A549 (cell line): ENCODE measurements around the gene PCBP3. TPM values are rescaled to one million over a fixed set of nuclear protein-coding genes. Genes with fewer than 3 reads are reported as not detected.
A peak's percentile ranks its signal among the peaks of the same experiment; 100 is the strongest.

Source experiments
- ATAC-seq, 2 experiments: fragments of 200-7000 bp in 1 of 2; fragments of >200 bp in 1 of 2; cut with Nextera tagmentation in 1 of 2; cut with Tn5 transposase in 1 of 2; 3 replicates each; pipeline versions ENCODE4 v1.8.0 to v1.9.1; 2018 to 2020; ENCODE audit warnings: mild to moderate bottlenecking in 1 of 2, moderate library complexity in 1 of 2
- CTCF ChIA-PET: fragments of 300-600 bp; sonication (Branson Sonifier 250); formaldehyde crosslinking; extraction: SDS; loops from one replicate; lab custom pipeline; 2021; ENCODE audit warnings: antibody characterized with exemption, inconsistent platforms; lab: Yijun Ruan, JAX
- POLR2A ChIA-PET: fragments of 350-600 bp; formaldehyde crosslinking; extraction: SDS; loops from one replicate; lab custom pipeline; 2021; ENCODE audit warnings: antibody characterized with exemption, inconsistent platforms; lab: Yijun Ruan, JAX
- DNase-seq, 2 experiments: peaks; one replicate each; pipeline versions ENCODE4 v3.0.0 to v3.0.0-alpha.2; 2011 to 2016; ENCODE audit warnings: low read depth in 1 of 2, low spot score in 1 of 2
- FAIRE-seq: peaks from 2 replicates; lab custom pipeline; 2011; peaks lifted over from hg19 to GRCh38; lab: Jason Lieb, UNC
- H3K27ac ChIP-seq, 2 experiments: fragments of >200 bp; sonication (Bioruptor Twin); formaldehyde crosslinking; 3 replicates each; pipeline ENCODE4 v1.5.1; 2016 to 2017
- H3K4me1 ChIP-seq: fragments of >200 bp; sonication (Bioruptor Twin); formaldehyde crosslinking; 3 replicates; pipeline ENCODE4 v1.6.1; 2016
- H3K4me2 ChIP-seq: fragments of >200 bp; sonication (Bioruptor Twin); formaldehyde crosslinking; 3 replicates; pipeline ENCODE4 v1.6.1; 2016
- H3K4me3 ChIP-seq: fragments of >200 bp; sonication (Bioruptor Twin); formaldehyde crosslinking; 3 replicates; pipeline ENCODE4 v1.5.1; 2016
- H3K9me3 ChIP-seq: fragments of >200 bp; sonication (Bioruptor Twin); formaldehyde crosslinking; 3 replicates; pipeline ENCODE4 v1.6.1; 2016
- CTCF ChIP-seq: fragments of >200 bp; sonication (Bioruptor Twin); formaldehyde crosslinking; IDR thresholded peaks from 3 replicates; pipeline ENCODE4 v1.5.1; 2016
- EHF ChIP-seq: fragments of 250-450 bp; sonication (Bioruptor Pico); IDR thresholded peaks from 2 replicates; pipeline ENCODE4 v1.5.0; 2020; ENCODE audit warnings: mild to moderate bottlenecking
- FOSB ChIP-seq: fragments of 250-450 bp; sonication (Bioruptor Pico); IDR thresholded peaks from 2 replicates; pipeline ENCODE4 v1.5.0; 2020; ENCODE audit warnings: mild to moderate bottlenecking, moderate library complexity
- FOXS1 ChIP-seq: fragments of 250-450 bp; sonication (Bioruptor Pico); IDR thresholded peaks from 2 replicates; pipeline ENCODE4 v1.5.0; 2020; ENCODE audit warnings: mild to moderate bottlenecking, moderate library complexity
- HDAC2 ChIP-seq: fragments of 200-600 bp; sonication (generic); IDR thresholded peaks from 2 replicates; pipeline ENCODE4 v1.6.1; 2016
- HOXA7 ChIP-seq: fragments of 250-450 bp; sonication (Bioruptor Pico); IDR thresholded peaks from 2 replicates; pipeline ENCODE4 v1.5.0; 2020; ENCODE audit warnings: mild to moderate bottlenecking, moderate library complexity
- KDM1A ChIP-seq: fragments of 200-600 bp; sonication (generic); IDR thresholded peaks from 2 replicates; pipeline ENCODE4 v1.6.1; 2016; ENCODE audit warnings: low read depth, mild to moderate bottlenecking
- MAFK ChIP-seq: fragments of 450-650 bp; IDR thresholded peaks from 2 replicates; pipeline ENCODE4 v1.6.1; 2014; ENCODE audit not compliant: partially characterized antibody
- MAX ChIP-seq: IDR thresholded peaks from 2 replicates; pipeline ENCODE4 v1.6.1; 2012
- NFE2L2 ChIP-seq: fragments of 150-350 bp; conservative IDR thresholded peaks from 2 replicates; pipeline ENCODE4 v1.6.1; 2014; ENCODE audit warnings: low read length
- NPAS2 ChIP-seq: fragments of 250-450 bp; sonication (Bioruptor Pico); IDR thresholded peaks from 2 replicates; pipeline ENCODE4 v1.8.0; 2022; ENCODE audit warnings: mild to moderate bottlenecking, moderate library complexity, borderline replicate concordance
- POLR2AphosphoS2 ChIP-seq: conservative IDR thresholded peaks from 2 replicates; pipeline ENCODE4 v1.6.1; 2012; ENCODE audit warnings: low read length, improper control_type of control experiment, inconsistent platforms
- RAD21 ChIP-seq, 2 experiments: fragments of >200 bp in 1 of 2; sonication (Bioruptor Twin) in 1 of 2; formaldehyde crosslinking in 1 of 2; IDR thresholded peaks in 1 of 2; conservative IDR thresholded peaks in 1 of 2; 2 replicates in 1 of 2; 3 replicates in 1 of 2; pipeline ENCODE4 v1.6.1; 2012 to 2018; ENCODE audit warnings: inconsistent platforms in 1 of 2
- RARB ChIP-seq: fragments of 250-450 bp; sonication (Bioruptor Pico); IDR thresholded peaks from 2 replicates; pipeline ENCODE4 v1.8.0; 2021; ENCODE audit warnings: mild to moderate bottlenecking, moderate library complexity
- RCOR1 ChIP-seq: fragments of 150-350 bp; IDR thresholded peaks from 2 replicates; pipeline ENCODE4 v1.6.1; 2014; ENCODE audit warnings: antibody characterized with exemption, low read length, low read depth
- TFCP2L1 ChIP-seq: fragments of 250-450 bp; sonication (Bioruptor Pico); IDR thresholded peaks from 2 replicates; pipeline ENCODE4 v1.5.0; 2021; ENCODE audit warnings: mild to moderate bottlenecking
- TP53 ChIP-seq: fragments of 250-450 bp; sonication (Bioruptor Pico); IDR thresholded peaks from 2 replicates; pipeline ENCODE4 v1.5.0; 2021; ENCODE audit warnings: mild to moderate bottlenecking, moderate library complexity
- USF2 ChIP-seq: fragments of 450-650 bp; IDR thresholded peaks from 2 replicates; pipeline ENCODE4 v1.6.1; 2014; ENCODE audit warnings: antibody characterized with exemption
- ZC3H11A ChIP-seq: fragments of 450-650 bp; IDR thresholded peaks from 2 replicates; pipeline ENCODE4 v1.6.1; 2014; ENCODE audit warnings: antibody characterized with exemption, mild to moderate bottlenecking
- ZNF302 ChIP-seq: fragments of 250-450 bp; sonication (Bioruptor Pico); IDR thresholded peaks from 2 replicates; pipeline ENCODE4 v1.9.0; 2021; ENCODE audit warnings: inconsistent platforms, mild to moderate bottlenecking, moderate library complexity
- WGBS: methylation state at CpG from one replicate; pipeline ENCODE4 v1.1.6; 2017; ENCODE audit errors: missing lambda C conversion rate; 5-methylcytosine and 5-hydroxymethylcytosine counted together
- polyA plus RNA-seq, 4 experiments: library from polyadenylated mRNA; depleted of rRNA in 3 of 4; stranded (reverse); fragments of >200 nt; fragmentation: RNase III in 1 of 4; extraction: RNeasy Plus Mini Kit Qiagen cat#74134 plus additional on column Dnase treatment in 1 of 4; gene quantifications; 2 replicates in 3 of 4; 3 replicates in 1 of 4; pipeline ENCODE4 v1.2.3, GENCODE V29; 2011 to 2017

The PCBP3 gene
- polyA plus RNA-seq, 2 of the 4 experiments (the other 2 are of a cell fraction): 0.30 to 0.34 TPM

GRCh38 chr21:45796003-45796402 is 152.5 kb downstream of the PCBP3 start:
- no peak for TF ChIP-seq FOSB
- no peak for TF ChIP-seq POLR2AphosphoS2
- peak; percentile 35 for TF ChIP-seq MAFK
- no peak for TF ChIP-seq ZC3H11A
- Histone ChIP-seq H3K9me3 (no peaks in the 10 kb centered on the region), H3K4me1 (peaks cover 6% of the 10 kb centered on the region; the same call in 1 of the 3 replicates), H3K4me2 (no peak overlapping the region), H3K27ac (no peak overlapping the region), H3K4me3 (no peak overlapping the region)
- 26% methylated on average over 3 of the region's 3 CpGs for WGBS
- ChIA-PET CTCF (no interaction called here), POLR2A (no interaction called here)
- FAIRE-seq (no peak), ATAC-seq (no peak), DNase-seq (no peak)

- TF ChIP-seq HOXA7 (CRISPR knock-in tag) (no peak), MAX (no peak), NPAS2 (CRISPR knock-in tag) (no peak), TP53 (CRISPR knock-in tag) (no peak), RARB (CRISPR knock-in tag) (no peak), KDM1A (no peak), USF2 (no peak)
- H3K9me3 ChIP-seq: no peaks in the 10 kb centered on the region
- WGBS: 5% methylated on average over 8 of the region's 8 CpGs
- CTCF ChIA-PET: no interaction called here
- POLR2A ChIA-PET: no interaction called here
- FAIRE-seq (no peak), ATAC-seq (no peak), DNase-seq (no peak)
- H3K4me3 ChIP-seq: no peak overlapping the region
- peaks cover 6% of the 10 kb centered on the region; the same call in 1 of the 3 replicates for H3K4me1 ChIP-seq
- no peak overlapping the region for H3K27ac ChIP-seq
- no peak overlapping the region for H3K4me2 ChIP-seq
Observed at GRCh38 chr21:45797338-45797737, 153.8 kb downstream of the PCBP3 start.

- no peak for ATAC-seq
- Histone ChIP-seq H3K4me1 (no peaks in the 10 kb centered on the region), H3K4me3 (no peak overlapping the region)
- CTCF ChIA-PET: no interaction called here
- no peak for DNase-seq
- TF ChIP-seq RCOR1 (no peak), CTCF (no peak), ZNF302 (CRISPR knock-in tag) (no peak), MAFK (no peak), EHF (CRISPR knock-in tag) (no peak), NFE2L2 (no peak), TFCP2L1 (no peak), RAD21 (conservative IDR thresholded peaks at IDR 0.05 in 1 of 2, IDR thresholded peaks at IDR 0.05 in 1 of 2) (no peak), NPAS2 (CRISPR knock-in tag) (no peak), FOXS1 (CRISPR knock-in tag) (no peak), KDM1A (no peak), HDAC2 (no peak)
- TF ChIP-seq, all 56 proteins: peak for 0
- Histone ChIP-seq H3K27ac (no peak overlapping the region), H3K4me2 (no peak overlapping the region), H3K9me3 (no peaks in the 10 kb centered on the region)
- FAIRE-seq: no peak
- WGBS: 75% methylated on average over 6 of the region's 9 CpGs
- POLR2A ChIA-PET: no interaction called here
Observed at GRCh38 chr21:45799765-45800338, 156.3 kb downstream of the PCBP3 start.
